Adipose tissue (tissue), 3 donors: ENCODE results near the gene FLYWCH1. TPM values are rescaled to one million over a fixed set of nuclear protein-coding genes. Genes with fewer than 3 reads are reported as not detected.
"Not testable (repeated sequence)": the region's sequence is repeated elsewhere in the genome, so short reads cannot be mapped to it uniquely, and the experiment has no call there.

Experiments
- H3K27ac ChIP-seq: one replicate; pipeline ENCODE4 v1.5.1; 2013; ENCODE audit warnings: low read depth, low read length
- WGBS, 3 donors: extraction: QIAGEN DNeasy Blood & Tissue Kit; methylation state at CpG; one replicate each; pipeline ENCODE4 v1.1.7; 2013; 5-methylcytosine and 5-hydroxymethylcytosine counted together
- polyA plus RNA-seq, 3 donors: library from polyadenylated mRNA; stranded (reverse); fragments of 200-250 nt; gene quantifications; one replicate each; pipeline ENCODE4 v1.2.3, GENCODE V29; 2013
- donor health status: healthy with polysubstance abuse.
- donor health status: Bipolar disorder and iron deficiency.
- donor health status: healthy.

The FLYWCH1 gene
- polyA plus RNA-seq, 3 donors: 8.8 to 23.7 (median 20.9) TPM

DNA sequence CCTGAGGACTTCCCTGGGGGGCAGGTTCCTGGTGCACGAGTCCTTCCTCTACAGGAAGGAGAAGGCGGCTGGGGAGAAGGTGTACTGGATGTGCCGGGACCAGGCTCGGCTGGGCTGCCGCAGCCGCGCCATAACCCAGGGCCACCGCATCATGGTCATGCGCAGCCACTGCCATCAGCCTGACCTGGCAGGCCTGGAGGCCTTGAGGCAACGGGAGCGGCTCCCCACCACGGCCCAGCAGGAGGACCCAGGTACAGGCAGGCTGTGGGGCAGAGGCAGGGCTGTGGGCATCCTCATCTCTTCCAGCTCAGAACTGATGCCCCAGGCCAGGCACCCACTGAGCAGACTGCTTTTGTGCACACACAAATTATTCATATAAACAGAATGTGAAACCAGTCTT is 26.5 kb downstream of the FLYWCH1 start:
- WGBS, 3 donors: 94 to 99% (median 96%) methylated on average over 11 to 12 of the region's 12 CpGs
- H3K27ac ChIP-seq: no peak overlapping the region

DNA sequence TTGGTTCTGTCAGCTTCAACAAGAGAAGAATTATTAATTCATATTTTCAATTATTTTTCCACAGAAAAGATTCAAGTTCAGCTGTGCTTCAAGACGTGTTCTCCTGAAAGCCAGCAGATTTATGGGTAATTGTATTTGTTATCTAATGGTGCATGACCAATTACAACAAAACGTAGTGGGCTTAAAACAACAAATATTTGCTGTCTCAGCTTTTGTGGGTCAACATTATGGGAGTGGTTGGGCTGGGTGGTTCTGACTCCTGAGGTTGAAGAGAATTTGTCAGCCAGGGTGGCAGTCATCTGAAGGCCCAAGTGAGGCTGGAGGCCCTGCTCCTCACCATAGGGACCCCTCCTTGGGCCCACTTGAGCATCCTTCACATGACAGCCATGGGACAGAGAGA is 28.2 kb downstream of the FLYWCH1 start:
- WGBS, 3 donors: 75 to 86% (median 80%) methylated on average over 2 of the region's 2 CpGs
- H3K27ac ChIP-seq: no peak overlapping the region

DNA sequence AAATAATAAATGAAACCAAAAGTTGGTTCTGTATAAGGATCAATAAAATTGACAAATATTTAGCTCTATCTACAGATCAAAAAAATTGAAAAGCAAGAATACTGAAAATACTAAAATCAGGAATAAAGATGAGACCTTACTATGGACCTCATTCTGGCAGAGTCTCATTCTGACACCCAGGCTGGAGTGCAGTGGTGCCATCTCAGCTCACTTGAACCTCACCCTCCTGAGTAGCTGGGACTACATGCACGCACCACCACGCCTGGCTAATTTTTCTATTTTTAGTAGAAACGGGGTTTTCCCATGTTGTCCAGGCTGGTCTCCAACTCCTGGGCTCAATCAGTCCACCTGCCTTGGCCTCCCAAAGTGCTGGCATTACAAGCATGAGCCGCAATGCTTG is 30.3 kb downstream of the FLYWCH1 start:
- WGBS, 3 donors: 87 to 92% (median 92%) methylated on average over 4 of the region's 4 CpGs
- H3K27ac ChIP-seq: no peak overlapping the region

DNA sequence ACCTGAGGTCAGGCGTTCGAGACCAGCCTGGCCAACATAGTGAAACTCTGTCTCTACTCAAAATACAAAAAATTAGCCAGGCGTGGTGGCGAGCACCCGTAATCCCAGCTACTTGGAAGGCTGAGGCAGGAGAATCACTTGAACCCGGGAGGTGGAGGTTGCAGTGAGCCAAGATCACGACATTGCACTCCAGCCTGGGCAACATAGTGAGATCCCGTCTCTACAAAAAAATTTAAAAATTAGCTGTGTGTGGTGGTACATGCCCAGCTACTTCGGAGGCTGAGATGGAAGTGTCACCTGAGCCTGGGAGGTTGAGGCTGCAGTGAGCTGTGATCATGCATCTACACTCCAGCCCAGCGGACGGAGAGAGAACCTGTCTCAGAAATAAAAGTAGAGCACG is 32.0 kb downstream of the FLYWCH1 start:
- H3K27ac ChIP-seq: not testable (repeated sequence)
- WGBS, 3 donors: 86 to 90% (median 86%) methylated on average over 12 of the region's 12 CpGs

DNA sequence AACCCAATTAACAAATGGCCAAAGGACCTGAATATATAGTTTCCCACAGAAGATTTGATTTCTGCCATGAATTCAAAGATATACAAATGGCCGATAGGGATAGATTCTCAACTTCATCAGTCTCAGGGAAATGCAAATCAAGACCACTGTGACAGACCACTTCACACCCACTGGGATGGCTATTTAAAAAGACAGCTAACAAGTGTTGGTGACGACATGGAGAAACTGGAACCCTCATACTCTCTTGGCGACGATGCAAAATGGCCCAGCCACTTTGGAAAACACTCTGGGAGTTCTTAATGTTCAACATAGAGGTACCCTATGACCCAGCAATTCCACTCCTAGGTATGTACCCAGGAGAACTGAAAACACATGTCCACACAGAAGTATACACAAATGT is 34.9 kb downstream of the FLYWCH1 start:
- no peak overlapping the region for H3K27ac ChIP-seq
- WGBS, 3 donors: 94 to 98% (median 97%) methylated on average over 4 of the region's 4 CpGs

DNA sequence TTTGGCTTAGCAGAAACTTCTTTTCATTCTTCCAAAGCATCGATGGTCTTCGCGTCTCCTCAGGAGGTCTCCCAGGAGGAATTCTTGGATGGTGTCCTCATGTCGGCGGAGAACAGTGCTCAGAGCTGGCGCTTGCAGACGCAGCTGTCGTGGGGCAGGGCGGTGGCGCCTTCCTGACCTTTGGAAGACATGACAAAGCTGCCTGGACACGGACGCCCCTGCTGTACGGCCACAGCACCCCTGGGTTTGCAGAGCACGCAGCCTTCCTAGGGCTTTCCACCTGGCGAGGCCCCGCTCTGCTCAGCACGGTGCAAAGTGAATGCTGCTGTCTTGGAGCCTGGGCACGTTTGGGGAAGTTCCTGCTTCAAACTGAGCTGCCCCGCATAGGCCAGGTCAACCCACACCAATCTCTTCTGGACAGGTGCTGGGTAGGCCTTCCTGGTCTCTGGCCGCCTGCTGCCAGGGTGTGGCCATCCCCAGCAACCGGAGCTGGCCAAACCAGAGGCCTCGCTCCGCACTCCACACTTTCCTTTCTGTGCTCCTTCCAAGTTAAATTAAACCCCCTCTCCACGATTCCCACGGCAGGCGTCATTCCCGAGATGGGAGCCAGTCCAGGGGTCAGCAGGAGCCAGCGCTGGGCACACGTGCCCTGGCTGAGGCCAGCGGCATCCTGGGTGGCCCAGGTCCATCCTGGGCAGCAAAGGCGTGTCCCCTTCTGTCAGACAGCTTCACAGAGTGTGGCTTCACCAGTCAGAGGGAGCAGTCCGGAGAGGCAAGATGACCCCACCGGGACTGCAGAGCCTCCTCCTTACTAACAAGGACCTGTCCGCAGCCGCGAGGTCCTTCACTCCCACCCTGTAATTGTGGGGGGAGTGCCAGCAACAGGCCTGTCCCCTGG is 37.3 kb downstream of the FLYWCH1 start:
- whole genome bisulfite sequencing, 3 donors: 81 to 86% (median 85%) methylated on average over 33 to 36 of the region's 36 CpGs
- H3K27ac ChIP-seq: no peak overlapping the region

DNA sequence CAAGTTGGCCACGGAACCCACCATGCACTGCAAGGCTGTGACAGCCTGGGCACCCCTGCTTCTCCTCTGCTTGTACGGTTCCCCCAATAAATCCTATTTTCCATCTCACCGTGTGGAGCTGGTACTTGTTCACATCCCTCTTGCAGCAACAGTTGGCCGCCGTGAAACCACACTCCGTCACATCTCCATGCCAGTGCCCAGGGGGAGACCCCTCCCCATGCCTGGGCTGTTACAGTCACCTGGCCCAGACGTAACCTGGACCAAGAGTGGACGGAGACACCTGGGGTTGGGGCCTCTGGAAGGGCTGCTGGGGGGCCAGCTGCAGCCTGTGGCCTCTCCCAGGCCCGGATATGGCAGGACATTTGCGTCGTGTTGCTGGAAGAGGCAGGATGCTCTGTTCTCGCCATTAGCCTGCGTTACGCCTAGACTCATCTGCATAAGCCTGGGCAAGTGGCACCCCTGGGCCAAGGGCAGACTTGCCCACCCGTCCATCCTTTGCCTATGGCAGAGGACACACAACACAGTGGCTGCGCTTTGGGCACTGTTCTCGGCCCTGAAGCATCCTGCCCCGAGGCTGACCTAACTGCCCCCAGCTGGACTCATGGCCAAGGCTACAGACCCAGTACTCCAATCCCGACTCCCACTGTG is 38.1 kb downstream of the FLYWCH1 start:
- 86 to 88% (median 87%) methylated on average over 18 to 19 of the region's 19 CpGs for WGBS, 3 donors

DNA sequence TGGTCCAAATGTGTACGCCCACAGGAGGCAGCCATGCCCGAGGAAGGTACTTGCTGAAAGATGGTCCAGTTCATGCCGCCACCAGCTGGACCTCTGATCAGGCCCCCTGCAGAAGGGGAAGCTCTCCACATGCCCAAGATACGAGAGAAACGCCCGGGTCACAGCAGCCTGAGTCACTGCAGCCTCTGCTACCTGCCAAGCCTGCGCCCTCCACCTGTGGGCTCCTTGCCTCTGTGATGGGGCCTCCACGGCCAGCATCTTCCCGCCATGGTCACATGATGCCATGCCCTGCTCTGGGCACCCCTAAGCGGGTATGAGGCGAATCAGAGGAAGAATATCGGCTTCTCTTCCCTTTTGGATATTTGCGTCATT is 38.6 kb downstream of the FLYWCH1 start:
- H3K27ac ChIP-seq: no peak overlapping the region
- 92 to 95% (median 94%) methylated on average over 13 of the region's 13 CpGs for WGBS, 3 donors

More for the DNA sequence above, 38.1 kb downstream of the FLYWCH1 start:
- no peak overlapping the region for H3K27ac ChIP-seq

DNA sequence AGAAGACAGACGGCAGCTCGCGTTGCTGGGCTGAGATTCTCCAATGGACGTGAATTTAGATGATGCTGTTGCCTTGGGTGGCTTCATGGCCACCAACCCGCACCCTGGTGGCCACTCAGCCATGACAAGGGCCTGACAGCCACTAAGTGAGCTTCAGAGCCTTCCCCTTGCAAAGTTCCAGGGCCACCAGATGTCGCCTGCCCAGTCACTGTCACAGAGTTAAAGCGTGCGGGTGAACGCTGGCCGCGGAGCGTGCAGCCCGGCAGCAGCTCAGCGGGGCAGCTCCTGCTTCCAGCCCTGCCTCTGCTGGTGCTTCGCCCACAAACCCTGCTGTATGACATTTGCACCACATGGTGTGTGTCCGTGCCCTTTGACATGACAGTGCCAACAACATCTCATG is 39.0 kb downstream of the FLYWCH1 start:
- 86 to 92% (median 90%) methylated on average over 16 of the region's 16 CpGs for WGBS, 3 donors
- no peak overlapping the region for H3K27ac ChIP-seq

DNA sequence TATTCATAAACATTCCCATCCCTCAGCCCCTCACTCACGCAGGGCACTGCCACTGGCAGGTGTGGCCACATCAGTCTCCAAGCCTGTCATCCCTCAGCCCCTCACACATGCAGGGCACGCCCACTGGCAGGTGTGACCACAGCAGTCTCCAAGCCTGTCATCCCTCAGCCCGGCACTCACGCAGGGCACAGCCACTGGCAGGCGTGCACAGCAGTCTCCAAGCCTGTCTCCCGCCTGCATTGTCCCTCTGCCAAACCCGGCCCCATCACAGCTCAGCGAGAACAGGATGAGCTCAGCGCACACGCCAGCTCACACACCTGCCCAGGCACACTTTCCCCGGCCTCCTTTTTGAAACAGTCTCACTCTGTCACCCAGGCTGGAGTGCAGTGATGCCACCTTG is 40.9 kb downstream of the FLYWCH1 start:
- no peak overlapping the region for H3K27ac ChIP-seq
- 65 to 70% (median 68%) methylated on average over 10 to 11 of the region's 11 CpGs for WGBS, 3 donors

DNA sequence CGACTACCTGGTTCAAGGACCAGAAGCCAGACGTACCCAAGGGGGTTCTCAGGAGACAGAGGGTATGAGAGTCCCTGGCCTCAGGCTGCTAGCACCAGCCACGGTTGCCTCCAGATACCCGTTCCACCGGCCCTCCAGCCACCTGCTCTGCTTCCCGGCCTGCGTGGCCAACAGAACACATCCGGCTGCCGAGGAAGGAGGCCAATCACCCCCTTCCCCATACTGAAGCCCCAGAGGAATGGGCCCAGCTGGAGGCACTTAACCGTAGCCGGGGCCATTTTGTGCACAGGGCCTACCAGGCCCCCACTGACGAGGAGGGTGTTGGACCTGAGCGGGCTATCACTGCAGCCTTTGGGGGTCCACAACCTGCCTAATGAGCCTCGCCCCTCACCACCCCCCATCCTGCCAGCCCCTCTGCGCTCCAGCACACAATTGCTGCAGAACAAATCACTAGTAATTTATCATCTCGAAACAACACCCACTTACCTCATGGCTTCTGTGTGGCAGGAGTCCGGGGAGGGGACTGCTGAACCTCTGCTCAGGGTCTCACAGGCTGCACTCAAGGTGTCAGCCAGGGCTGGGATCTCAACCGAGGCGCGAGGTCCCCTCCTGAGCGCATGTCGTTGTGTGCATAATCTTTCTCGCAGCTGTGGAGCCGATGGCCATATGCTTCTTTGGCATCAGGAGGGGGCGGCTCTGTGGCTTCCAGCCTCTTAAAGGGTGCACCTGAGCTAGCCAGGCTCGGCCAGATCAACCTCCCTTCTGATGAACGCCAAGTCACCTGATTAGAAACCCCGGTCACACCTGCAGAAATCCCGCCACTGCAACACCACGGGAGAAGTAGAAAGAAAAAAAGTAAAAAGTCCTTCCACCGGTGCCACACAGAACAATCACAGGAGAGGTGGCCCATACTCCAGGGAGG is 42.2 kb downstream of the FLYWCH1 start:
- no peak overlapping the region for H3K27ac ChIP-seq
- WGBS, 3 donors: 39 to 65% (median 64%) methylated on average over 31 of the region's 31 CpGs

DNA sequence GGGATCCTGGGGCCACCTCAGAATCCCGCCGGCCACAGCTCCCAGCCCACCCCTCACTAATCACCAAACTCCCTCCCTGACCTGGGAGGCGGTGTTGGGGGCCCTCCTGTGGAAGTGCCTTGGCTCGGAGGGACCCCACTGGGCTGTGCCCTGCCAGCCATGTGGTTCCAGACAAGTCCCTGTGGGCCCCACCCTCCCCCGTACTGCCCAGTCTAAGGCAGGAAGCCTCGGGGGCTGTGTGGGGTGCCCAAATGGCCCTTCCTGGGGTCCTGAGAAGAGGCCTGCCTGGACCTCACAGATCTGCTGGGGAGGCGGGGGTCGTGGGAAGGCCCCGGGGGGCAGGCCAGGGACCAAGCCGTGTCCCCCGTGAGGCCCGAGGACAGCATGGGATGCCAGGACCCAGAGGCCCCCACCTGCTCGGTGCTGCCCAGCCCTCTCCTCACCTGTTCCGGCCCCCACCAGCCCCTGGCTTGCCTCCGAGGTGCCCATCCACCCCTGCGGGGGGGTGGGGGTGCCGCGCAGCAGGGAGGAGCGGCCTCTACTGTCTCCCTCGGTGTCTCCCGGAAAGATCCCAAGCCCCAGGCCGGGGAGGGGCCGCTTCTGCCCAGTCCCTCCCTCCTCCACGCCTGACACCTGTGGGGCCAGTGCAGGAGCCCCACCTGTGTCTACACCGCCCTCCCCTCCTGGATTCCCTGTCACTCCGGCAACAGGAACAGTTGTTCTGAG is 43.1 kb downstream of the FLYWCH1 start:
- 52 to 66% (median 59%) methylated on average over 25 to 26 of the region's 26 CpGs for WGBS, 3 donors
- H3K27ac ChIP-seq: no peak overlapping the region

DNA sequence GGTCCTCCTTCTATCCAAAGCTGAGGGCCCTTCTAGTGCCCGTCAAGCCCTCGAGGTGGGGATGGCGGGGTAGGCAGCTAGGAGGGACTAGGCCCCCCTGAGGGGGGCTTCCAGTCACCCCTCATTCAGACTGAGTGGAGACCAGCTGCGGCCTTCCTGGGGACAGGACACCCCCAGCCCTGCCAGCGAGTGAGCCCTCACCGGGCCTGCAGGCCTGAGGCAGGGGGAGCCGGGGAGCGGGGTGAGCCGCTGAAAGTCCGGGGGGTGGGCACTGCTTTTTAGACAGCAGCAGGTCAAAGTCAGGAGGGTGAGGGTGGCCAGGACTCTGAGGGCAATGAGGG is 43.7 kb downstream of the FLYWCH1 start:
- no peak overlapping the region for H3K27ac ChIP-seq
- 40 to 51% (median 50%) methylated on average over 9 to 10 of the region's 10 CpGs for WGBS, 3 donors

DNA sequence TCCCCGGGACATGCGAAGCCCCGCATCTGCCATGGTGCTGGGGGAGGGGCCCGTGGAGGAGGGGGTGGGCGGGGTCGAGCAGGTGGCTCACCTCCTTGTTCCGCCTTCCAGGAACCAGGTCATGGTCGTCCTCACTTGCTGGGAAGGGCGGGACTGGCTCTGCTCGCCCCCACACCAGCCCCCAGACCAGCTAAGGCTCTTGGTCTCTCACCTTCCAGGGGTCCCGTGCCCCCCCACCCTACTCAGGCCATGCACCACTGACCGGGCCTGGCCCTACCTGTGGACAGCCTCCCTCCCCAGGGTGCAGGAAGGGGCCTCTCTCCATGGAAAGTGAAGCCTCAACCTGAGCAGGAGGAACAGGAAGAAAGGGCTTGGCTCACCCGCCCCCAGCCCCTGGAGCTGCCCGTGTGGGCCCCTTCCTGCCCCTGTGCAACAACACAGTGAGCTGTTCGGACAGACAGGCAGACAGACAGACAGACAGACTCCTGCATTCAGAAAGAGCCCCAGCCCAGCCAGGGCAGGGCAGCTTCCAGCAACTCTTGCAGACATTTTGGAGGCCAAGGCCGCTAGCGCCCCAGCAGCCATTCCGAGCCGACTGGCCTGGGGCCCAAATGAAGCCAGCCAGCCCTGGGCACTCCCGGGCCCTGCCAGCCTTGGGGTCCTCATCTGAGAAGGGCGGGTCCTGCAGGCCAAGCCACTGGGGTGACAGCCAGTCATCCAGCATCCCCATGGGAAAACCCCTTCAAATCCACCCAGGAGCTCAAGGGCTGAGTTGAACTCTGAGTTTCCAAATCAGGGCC is 44.2 kb downstream of the FLYWCH1 start:
- no peak overlapping the region for H3K27ac ChIP-seq
- WGBS, 3 donors: 24 to 51% (median 27%) methylated on average over 18 to 21 of the region's 21 CpGs

DNA sequence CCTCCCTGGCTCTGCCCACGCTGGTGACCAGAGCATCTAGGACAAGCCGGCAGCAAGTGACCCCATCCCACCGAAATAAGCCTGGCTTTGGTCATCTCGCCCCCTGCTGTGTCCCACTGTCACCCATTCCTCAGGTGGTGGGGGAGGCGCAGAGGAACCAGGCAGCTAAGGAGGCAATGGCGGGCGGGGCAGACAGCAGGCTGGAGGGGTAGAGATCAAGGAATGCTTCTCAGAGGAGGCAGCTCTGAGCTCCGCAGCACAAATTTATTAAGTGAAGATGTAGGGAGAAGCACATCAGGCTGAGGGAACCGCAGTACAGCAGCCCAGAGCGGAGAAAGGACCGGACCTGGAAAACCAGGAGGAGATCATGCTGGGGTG is 44.8 kb downstream of the FLYWCH1 start:
- no peak overlapping the region for H3K27ac ChIP-seq
- 85 to 90% (median 85%) methylated on average over 11 of the region's 11 CpGs for WGBS, 3 donors

DNA sequence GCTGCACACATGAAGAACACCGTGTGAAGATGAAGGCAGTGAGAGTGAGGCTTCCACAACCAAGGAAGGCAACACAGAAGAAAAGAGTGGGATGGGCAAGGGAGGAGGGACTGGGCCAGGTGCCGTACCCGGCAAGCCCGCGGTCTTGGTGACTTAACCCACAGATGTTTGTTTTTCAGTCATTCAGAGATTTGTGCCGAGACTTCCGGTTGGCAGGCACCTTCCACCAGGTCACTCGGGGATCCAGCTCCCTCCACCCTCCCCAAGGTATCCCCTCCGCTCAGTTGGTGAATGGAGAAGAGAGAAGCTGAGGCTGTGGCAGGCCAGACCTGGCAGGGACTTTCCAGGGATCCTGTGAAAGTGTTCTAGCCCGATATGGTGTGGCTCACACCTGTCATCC is 47.5 kb downstream of the FLYWCH1 start:
- 38 to 64% (median 63%) methylated on average over 10 of the region's 10 CpGs for WGBS, 3 donors

DNA sequence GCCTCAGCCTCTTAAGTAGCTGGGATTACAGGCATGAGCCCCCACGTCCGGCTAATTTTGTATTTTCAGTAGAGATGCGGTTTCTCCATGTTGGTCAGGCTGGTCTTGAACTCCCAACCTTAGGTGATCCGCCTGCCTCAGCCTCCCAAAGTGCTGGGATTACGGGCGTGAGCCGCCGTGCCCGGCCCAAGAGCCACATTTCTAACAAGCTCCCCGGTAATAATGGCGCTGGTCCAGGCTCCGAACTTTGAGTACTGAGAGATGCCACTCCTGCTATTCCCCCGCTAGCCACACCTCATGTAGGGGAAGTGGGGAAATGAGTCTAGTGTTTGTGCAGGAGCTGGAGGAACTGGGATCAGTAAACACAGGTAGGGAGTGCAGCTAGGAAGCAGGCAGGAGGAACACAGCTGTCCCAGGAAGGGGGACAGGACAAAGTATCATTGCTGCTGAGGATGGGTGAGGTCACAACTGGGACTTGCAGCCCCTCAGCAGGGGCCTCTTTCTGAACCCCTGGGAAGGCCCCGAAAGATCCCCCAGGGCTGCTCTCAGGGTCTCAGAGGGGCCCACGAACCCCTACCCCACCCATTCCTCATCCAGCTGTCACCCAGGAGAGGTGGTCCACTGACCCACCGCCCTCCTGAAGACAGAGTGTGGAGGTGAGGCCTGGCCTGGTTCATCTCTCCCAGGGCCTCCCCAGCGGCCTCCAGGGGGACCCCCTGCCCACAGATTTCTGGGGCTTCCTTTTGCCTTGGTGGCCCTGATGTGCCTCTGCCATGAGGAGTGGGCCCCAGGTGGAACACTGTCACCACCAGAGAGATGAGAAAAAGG is 48.7 kb downstream of the FLYWCH1 start:
- WGBS, 3 donors: 72 to 76% (median 73%) methylated on average over 17 of the region's 17 CpGs
- no peak overlapping the region for H3K27ac ChIP-seq

More for the DNA sequence above, 47.5 kb downstream of the FLYWCH1 start:
- no peak overlapping the region for H3K27ac ChIP-seq
